H1 (cell line): ENCODE results near the gene GYS2. TPM values are rescaled to one million over a fixed set of nuclear protein-coding genes. Genes with fewer than 3 reads are reported as not detected.

Experiments used
- ASH2L ChIP-seq: fragments of 200-600, 300-600 bp; sonication (generic); IDR thresholded peaks from one replicate; pipeline ENCODE4 v1.7.1; 2017; ENCODE audit warnings: low read length
- BCL11A ChIP-seq, 2 experiments: IDR thresholded peaks; one replicate each; pipeline ENCODE4 v1.6.1; 2011; ENCODE audit warnings: low read depth in 2 of 2, low read length in 2 of 2, mild to moderate bottlenecking in 2 of 2
- CBX5 ChIP-seq: fragments of 300-800, 300-1000 bp; sonication (generic); IDR thresholded peaks from 2 replicates; pipeline ENCODE4 v1.7.1; 2016; ENCODE audit warnings: antibody characterized with exemption, low read length, low read depth
- CHD7 ChIP-seq: fragments of 300-600 bp; sonication (generic); IDR thresholded peaks from 2 replicates; pipeline ENCODE4 v1.7.1; 2012; ENCODE audit warnings: low read length, moderate library complexity, mild to moderate bottlenecking, inconsistent platforms; ENCODE audit not compliant: insufficient replicate concordance
- EP300 ChIP-seq, 2 experiments: IDR thresholded peaks; 1 replicate in 1 of 2; 2 replicates in 1 of 2; pipeline ENCODE4 v1.6.1; 2011 to 2012; ENCODE audit warnings: low read depth in 2 of 2, low read length in 2 of 2, mild to moderate bottlenecking in 2 of 2, borderline replicate concordance in 1 of 2, inconsistent platforms in 1 of 2, moderate library complexity in 1 of 2
- FOSL1 ChIP-seq: IDR thresholded peaks from 2 replicates; pipeline ENCODE4 v1.6.1; 2011; ENCODE audit warnings: mild to moderate bottlenecking, low read depth, low read length, moderate library complexity; ENCODE audit not compliant: insufficient read depth
- HDAC2 ChIP-seq, 2 experiments: fragments of 300-600 bp in 1 of 2; sonication (generic) in 1 of 2; IDR thresholded peaks; 2 replicates each; pipeline ENCODE4 v1.6.1; 2011 to 2012; ENCODE audit warnings: low read depth in 2 of 2, low read length in 2 of 2, mild to moderate bottlenecking in 2 of 2, moderate library complexity in 2 of 2, borderline replicate concordance in 1 of 2, inconsistent platforms in 1 of 2
- JUND ChIP-seq: IDR thresholded peaks from 2 replicates; pipeline ENCODE4 v1.6.1; 2011; ENCODE audit warnings: mild to moderate bottlenecking, improper control_type of control experiment, low read length
- KDM1A ChIP-seq: fragments of 200-600, 300-600 bp; sonication (generic); IDR thresholded peaks from 2 replicates; pipeline ENCODE4 v1.7.1; 2016; ENCODE audit warnings: mild to moderate bottlenecking, low read length, borderline replicate concordance
- RFX5 ChIP-seq: IDR thresholded peaks from 2 replicates; pipeline ENCODE4 v1.6.1; 2011; ENCODE audit warnings: low read depth, low read length, improper control_type of control experiment, borderline replicate concordance
- SIRT6 ChIP-seq: IDR thresholded peaks from one replicate; pipeline ENCODE4 v1.7.1; 2012; ENCODE audit warnings: low read length, inconsistent platforms
- ZNF274 ChIP-seq: IDR thresholded peaks from 2 replicates; pipeline ENCODE4 v1.7.0; 2012; ENCODE audit warnings: low read length, borderline replicate concordance; ENCODE audit errors: extremely low read depth
- polyA plus RNA-seq, 7 experiments: library from polyadenylated mRNA; depleted of rRNA in 3 of 7; stranded (reverse) in 5 of 7; unstranded in 2 of 7; fragments of >200 nt in 5 of 7; fragments of 200-250 nt in 2 of 7; gene quantifications; 1 replicate in 5 of 7; 2 replicates in 1 of 7; 4 replicates in 1 of 7; pipeline versions ENCODE4 v1.2.1 to v1.2.3, GENCODE V29; 2011 to 2013; ENCODE audit warnings: missing spikeins in 2 of 7, mixed read lengths in 2 of 7
- total RNA-seq: library from RNA; stranded (reverse); fragmentation: NEBNext Ultra II Directional; extraction: Animal tissue kit (Norgen Biotek cat#: 25700); gene quantifications from 2 replicates; pipeline ENCODE4 v1.2.1, GENCODE V29; 2021

Gene GYS2
- total and polyA plus RNA-seq, 2 of the 8 experiments (the other 6 are each of a cell fraction or from before 2014, with no cell fraction given) = not detected

GRCh38 chr12:21606175-21606574 is 1.5 kb upstream of the GYS2 start (continued):
- no peak for TF ChIP-seq CHD7
- TF ChIP-seq BCL11A (IDR thresholded peaks at IDR 0.05; ENCODE audit: low read depth in 2 of 2, low read length in 2 of 2) = no peak
- TF ChIP-seq KDM1A = no peak
- no peak for TF ChIP-seq JUND
- no peak for TF ChIP-seq FOSL1
- no peak for TF ChIP-seq SIRT6
- TF ChIP-seq ASH2L = no peak
- TF ChIP-seq RFX5 = no peak
- no peak for TF ChIP-seq EP300 (IDR thresholded peaks at IDR 0.05; ENCODE audit: borderline replicate concordance in 1 of 2, low read depth in 2 of 2, low read length in 2 of 2)
- no peak for TF ChIP-seq ZNF274
- no peak for TF ChIP-seq HDAC2 (IDR thresholded peaks at IDR 0.05; ENCODE audit: borderline replicate concordance in 1 of 2, low read depth in 2 of 2, low read length in 2 of 2)
- TF ChIP-seq CBX5 = no peak
